H9 (cell line): ENCODE results near the gene NEXMIF. TPM values are rescaled to one million over a fixed set of nuclear protein-coding genes. Genes with fewer than 3 reads are reported as not detected.

Experiments
- DNase-seq: peaks from one replicate; pipeline ENCODE4 v3.0.0-alpha.2; 2017
- H2AFZ ChIP-seq: one replicate; pipeline ENCODE4 v1.6.1; 2013; ENCODE audit warnings: mild to moderate bottlenecking, low read length, control low read depth, moderate library complexity
- H2AK5ac ChIP-seq: 2 replicates; pipeline ENCODE4 v1.6.1; 2013; ENCODE audit warnings: low read length, control low read depth, mixed read lengths; ENCODE audit not compliant: insufficient read length
- H2BK120ac ChIP-seq: one replicate; pipeline ENCODE4 v1.6.1; 2013; ENCODE audit warnings: low read depth, mild to moderate bottlenecking, low read length, control low read depth, inconsistent platforms; ENCODE audit not compliant: poor library complexity, severe bottlenecking
- H2BK12ac ChIP-seq: 2 replicates; pipeline ENCODE4 v1.6.1; 2013; ENCODE audit warnings: low read length, control low read depth, mixed read lengths, low read depth; ENCODE audit not compliant: insufficient read length
- H2BK15ac ChIP-seq: 2 replicates; pipeline ENCODE4 v1.6.1; 2013; ENCODE audit warnings: low read depth, low read length, control low read depth
- H2BK20ac ChIP-seq: one replicate; pipeline ENCODE4 v1.6.1; 2013; ENCODE audit warnings: low read depth, mild to moderate bottlenecking, low read length, control low read depth, inconsistent platforms; ENCODE audit not compliant: poor library complexity, severe bottlenecking
- H2BK5ac ChIP-seq: 2 replicates; pipeline ENCODE4 v1.6.1; 2013; ENCODE audit warnings: low read length, control low read depth, mixed read lengths; ENCODE audit not compliant: insufficient read length
- H3K14ac ChIP-seq: 2 replicates; pipeline ENCODE4 v1.6.1; 2013; ENCODE audit warnings: low read length, control low read depth; ENCODE audit not compliant: insufficient read depth
- H3K18ac ChIP-seq: 2 replicates; pipeline ENCODE4 v1.6.1; 2013; ENCODE audit warnings: low read depth, mild to moderate bottlenecking, mixed read lengths, low read length, control low read depth; ENCODE audit not compliant: insufficient read length
- H3K23ac ChIP-seq: 2 replicates; pipeline ENCODE4 v1.6.1; 2013; ENCODE audit warnings: low read length, control low read depth, mixed read lengths, low read depth; ENCODE audit not compliant: insufficient read length
- H3K23me2 ChIP-seq: 2 replicates; pipeline ENCODE4 v1.6.1; 2013; ENCODE audit warnings: low read depth, mild to moderate bottlenecking, mixed read lengths, low read length, control low read depth; ENCODE audit not compliant: insufficient read length, poor library complexity, severe bottlenecking
- H3K27ac ChIP-seq: 2 replicates; pipeline ENCODE4 v1.5.1; 2013; ENCODE audit warnings: low read length, control low read depth, mixed read lengths, low read depth; ENCODE audit not compliant: insufficient read length
- H3K27me3 ChIP-seq: 2 replicates; pipeline ENCODE4 v1.6.1; 2013; ENCODE audit warnings: low read length, control low read depth, inconsistent platforms; ENCODE audit not compliant: insufficient read depth
- H3K4ac ChIP-seq: 2 replicates; pipeline ENCODE4 v1.6.1; 2013; ENCODE audit warnings: low read depth, mild to moderate bottlenecking, control low read depth, inconsistent platforms, low read length, moderate library complexity
- H3K4me1 ChIP-seq: 2 replicates; pipeline ENCODE4 v1.6.1; 2013; ENCODE audit warnings: low read length, control low read depth, inconsistent platforms; ENCODE audit not compliant: insufficient read depth
- H3K4me2 ChIP-seq: 2 replicates; pipeline ENCODE4 v1.6.1; 2013; ENCODE audit warnings: low read length, control low read depth, mixed read lengths; ENCODE audit not compliant: insufficient read length, insufficient read depth
- H3K56ac ChIP-seq: 2 replicates; pipeline ENCODE4 v1.6.1; 2013; ENCODE audit warnings: low read depth, mild to moderate bottlenecking, mixed read lengths, low read length, control low read depth; ENCODE audit not compliant: insufficient read length
- H3K79me1 ChIP-seq: 2 replicates; pipeline ENCODE4 v1.6.1; 2013; ENCODE audit warnings: low read depth, mild to moderate bottlenecking, moderate library complexity, low read length, control low read depth, inconsistent platforms; ENCODE audit not compliant: insufficient read depth, poor library complexity, severe bottlenecking
- H3K79me2 ChIP-seq: 2 replicates; pipeline ENCODE4 v1.6.1; 2013; ENCODE audit warnings: low read length, control low read depth, inconsistent platforms; ENCODE audit not compliant: insufficient read depth
- H3K9ac ChIP-seq: 2 replicates; pipeline ENCODE4 v1.6.1; 2013; ENCODE audit warnings: low read length, control low read depth, mixed read lengths; ENCODE audit not compliant: insufficient read length; ENCODE audit errors: extremely low read depth
- H3K9me3 ChIP-seq: one replicate; pipeline ENCODE4 v1.6.1; 2013; ENCODE audit warnings: low read depth, low read length, inconsistent platforms; ENCODE audit not compliant: control insufficient read depth
- H3T11ph ChIP-seq: one replicate; pipeline ENCODE4 v1.6.1; 2013; ENCODE audit warnings: mild to moderate bottlenecking, low read length, control low read depth, inconsistent platforms
- H4K20me1 ChIP-seq: one replicate; pipeline ENCODE4 v1.6.1; 2013; ENCODE audit not compliant: control insufficient read depth, insufficient read length, insufficient read depth
- H4K5ac ChIP-seq: 2 replicates; pipeline ENCODE4 v1.6.1; 2013; ENCODE audit warnings: low read depth, mild to moderate bottlenecking, mixed read lengths, low read length, control low read depth; ENCODE audit not compliant: insufficient read length
- H4K8ac ChIP-seq: replicated peaks from 2 replicates; pipeline ENCODE4 v1.6.1; 2013; ENCODE audit warnings: low read length, control low read depth, mixed read lengths, low read depth; ENCODE audit not compliant: insufficient read length
- H4K91ac ChIP-seq: 2 replicates; pipeline ENCODE4 v1.6.1; 2013; ENCODE audit warnings: low read depth, mild to moderate bottlenecking, moderate library complexity, mixed read lengths, low read length, control low read depth; ENCODE audit not compliant: insufficient read length
- H3K27ac Mint-ChIP-seq, 3 experiments: 2 replicates in 2 of 3; 3 replicates in 1 of 3; pipeline ENCODE4 v1.8.0; 2020 to 2021; ENCODE audit warnings: mixed read lengths in 3 of 3, mild to moderate bottlenecking in 1 of 3, moderate library complexity in 1 of 3
- H3K27me3 Mint-ChIP-seq: 2 replicates; pipeline ENCODE4 v1.8.0; 2021; ENCODE audit warnings: low read depth, mild to moderate bottlenecking, moderate library complexity, mixed read lengths
- H3K36me3 Mint-ChIP-seq, 3 experiments: 2 replicates in 2 of 3; 3 replicates in 1 of 3; pipeline ENCODE4 v1.8.0; 2020 to 2021; ENCODE audit warnings: low read depth in 3 of 3, mixed read lengths in 3 of 3; ENCODE audit not compliant: insufficient read depth in 1 of 3
- H3K4me1 Mint-ChIP-seq, 2 experiments: 2 replicates each; pipeline ENCODE4 v1.8.0; 2020; ENCODE audit warnings: mixed read lengths in 2 of 2
- H3K4me3 Mint-ChIP-seq, 2 experiments: 2 replicates in 1 of 2; 3 replicates in 1 of 2; pipeline ENCODE4 v1.8.0; 2020 to 2021; ENCODE audit warnings: mild to moderate bottlenecking in 2 of 2, mixed read lengths in 2 of 2, moderate library complexity in 1 of 2
- H3K9me3 Mint-ChIP-seq, 2 experiments: 2 replicates in 1 of 2; 3 replicates in 1 of 2; pipeline ENCODE4 v1.8.0; 2020; ENCODE audit warnings: mild to moderate bottlenecking in 2 of 2, mixed read lengths in 2 of 2, moderate library complexity in 1 of 2
- WGBS: extraction: QIAGEN DNeasy Blood & Tissue Kit; methylation state at CpG from one replicate; pipeline ENCODE4 v1.1.7; 2013; ENCODE audit warnings: missing lambda C conversion rate, low lambda C conversion rate, mixed read lengths; ENCODE audit not compliant: insufficient read length; ENCODE audit errors: extremely low coverage; 5-methylcytosine and 5-hydroxymethylcytosine counted together
- total RNA-seq: library from RNA; stranded (reverse); gene quantifications from 2 replicates; pipeline ENCODE4 v1.2.1, GENCODE V29; 2021
- TF ChIP-seq, protein P1 (sequence below): fragments of 200-600 bp; sonication (generic); conservative IDR thresholded peaks from 3 replicates; pipeline ENCODE4 v1.8.0; 2021; ENCODE audit warnings: antibody characterized with exemption, mild to moderate bottlenecking

Gene NEXMIF
- total RNA-seq, 1 experiment from 2014 or later: 0.22 TPM

DNA sequence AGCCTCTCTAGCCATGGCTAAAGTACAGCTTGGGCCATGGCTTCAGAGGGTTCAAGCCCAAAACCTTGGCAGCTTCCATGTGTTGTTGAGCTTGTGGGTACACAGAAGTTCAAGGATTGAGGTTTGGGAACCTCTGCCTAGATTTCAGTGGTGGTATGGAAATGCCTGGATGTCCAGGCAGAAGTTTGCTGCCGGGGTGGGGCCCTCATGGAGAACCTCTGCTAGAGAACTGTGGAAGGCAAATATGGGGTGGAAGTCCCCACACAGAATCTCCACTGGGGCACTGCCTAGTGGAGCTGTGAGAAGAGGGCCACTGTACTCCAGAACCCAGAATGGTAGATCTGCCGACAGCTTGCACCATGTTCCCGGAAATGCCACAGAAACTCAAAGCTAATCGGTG is 59.5 kb downstream of the NEXMIF start:
- Histone ChIP-seq H3K18ac (no peak overlapping the region), H4K5ac (no peak overlapping the region), H2BK120ac (no peak overlapping the region), H3K27ac (no peak overlapping the region), H3K23ac (no peak overlapping the region), H3T11ph (no peak overlapping the region), H3K14ac (no peak overlapping the region), H4K8ac (no peak overlapping the region), H4K91ac (no peak overlapping the region), H3K27me3 (no peaks in the 10 kb centered on the region), H2BK5ac (no peak overlapping the region), H3K9ac (no peak overlapping the region), H2BK15ac (no peak overlapping the region), H2AK5ac (no peak overlapping the region), H3K4me2 (no peak overlapping the region), H2BK12ac (no peak overlapping the region), H3K23me2 (no peaks in the 10 kb centered on the region), H2AFZ (no peak overlapping the region), H3K4ac (no peak overlapping the region), H4K20me1 (no peaks in the 10 kb centered on the region), H3K79me1 (no peaks in the 10 kb centered on the region), H3K9me3 (peaks cover 17% of the 10 kb centered on the region), H3K4me1 (no peaks in the 10 kb centered on the region), H2BK20ac (no peak overlapping the region), H3K79me2 (no peaks in the 10 kb centered on the region), H3K56ac (no peak overlapping the region)
- Mint-ChIP-seq H3K4me1 (no peaks in the 10 kb centered on the region), H3K27ac (no peak overlapping the region), H3K4me3 (no peak overlapping the region), H3K36me3 (peaks cover 18 to 31% (median 18%) of the 10 kb centered on the region in 3 experiments), H3K9me3 (peaks cover 47 to 50% of the 10 kb centered on the region in 2 experiments), H3K27me3 (no peaks in the 10 kb centered on the region; the same call in 1 of the 2 replicates)
- no CpG with 5 or more reads among the region's 4 CpGs for WGBS
- TF ChIP-seq, protein P1, sequence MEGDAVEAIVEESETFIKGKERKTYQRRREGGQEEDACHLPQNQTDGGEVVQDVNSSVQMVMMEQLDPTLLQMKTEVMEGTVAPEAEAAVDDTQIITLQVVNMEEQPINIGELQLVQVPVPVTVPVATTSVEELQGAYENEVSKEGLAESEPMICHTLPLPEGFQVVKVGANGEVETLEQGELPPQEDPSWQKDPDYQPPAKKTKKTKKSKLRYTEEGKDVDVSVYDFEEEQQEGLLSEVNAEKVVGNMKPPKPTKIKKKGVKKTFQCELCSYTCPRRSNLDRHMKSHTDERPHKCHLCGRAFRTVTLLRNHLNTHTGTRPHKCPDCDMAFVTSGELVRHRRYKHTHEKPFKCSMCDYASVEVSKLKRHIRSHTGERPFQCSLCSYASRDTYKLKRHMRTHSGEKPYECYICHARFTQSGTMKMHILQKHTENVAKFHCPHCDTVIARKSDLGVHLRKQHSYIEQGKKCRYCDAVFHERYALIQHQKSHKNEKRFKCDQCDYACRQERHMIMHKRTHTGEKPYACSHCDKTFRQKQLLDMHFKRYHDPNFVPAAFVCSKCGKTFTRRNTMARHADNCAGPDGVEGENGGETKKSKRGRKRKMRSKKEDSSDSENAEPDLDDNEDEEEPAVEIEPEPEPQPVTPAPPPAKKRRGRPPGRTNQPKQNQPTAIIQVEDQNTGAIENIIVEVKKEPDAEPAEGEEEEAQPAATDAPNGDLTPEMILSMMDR: no peak
- no peak for DNase-seq
